ENCODE measurements around the gene KCNT2. TPM values are rescaled to one million over a fixed set of nuclear protein-coding genes. Genes with fewer than 3 reads are reported as not detected.

KCNT2 gene
- total and polyA plus RNA-seq, 2 experiments from 2014 or later = 0.14 to 0.32 TPM

DNA sequence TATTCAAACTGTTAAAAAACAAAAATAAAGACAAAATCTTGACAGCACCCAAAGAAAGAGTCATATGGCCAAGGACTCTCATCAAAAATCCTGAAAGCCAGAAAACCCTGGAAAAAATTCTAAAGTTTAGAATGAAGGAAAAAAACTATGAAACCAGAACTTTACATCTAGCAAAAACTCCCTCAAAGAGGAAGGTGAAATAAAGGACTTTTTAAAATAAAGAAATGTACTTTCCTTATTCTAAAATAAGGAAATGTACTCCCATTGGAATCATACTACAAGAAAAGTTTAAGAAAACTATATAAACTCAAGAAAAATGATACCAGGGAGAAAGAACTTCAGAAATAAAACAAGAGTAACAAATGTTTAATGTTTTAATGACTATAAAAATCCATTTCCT lies 206.3 kb downstream of the KCNT2 start:
- TF ChIP-seq EZH2 (IDR thresholded peaks at IDR 0.05; ENCODE audit: insufficient read depth, poor library complexity, severe bottlenecking) = no peak
- no peak for TF ChIP-seq EZH2phosphoT487 (IDR thresholded peaks at IDR 0.05; ENCODE audit: insufficient read depth, low read depth)
- no peak overlapping the region for H3K27ac ChIP-seq
- no peaks in the 10 kb centered on the region for H4K20me1 ChIP-seq (ENCODE audit: insufficient read depth)
- peaks cover 16% of the 10 kb centered on the region for H3K4me1 ChIP-seq (ENCODE audit: insufficient read depth)
- peaks cover 6% of the 10 kb centered on the region for H3F3A ChIP-seq (ENCODE audit: insufficient read depth)
- no peak overlapping the region for H3K4me3 ChIP-seq
- in situ Hi-C loops (cut with MboI) = no loop called here
- H2AFZ ChIP-seq = no peak overlapping the region
- no peaks in the 10 kb centered on the region for H3K27me3 ChIP-seq (replicated peaks; ENCODE audit: insufficient read depth)
- no peaks in the 10 kb centered on the region for H3K9me3 ChIP-seq (ENCODE audit: low read depth)
- no peaks in the 10 kb centered on the region; the same call in 1 of the 2 replicates for H3K9me2 ChIP-seq (ENCODE audit: insufficient read depth)
- no peak overlapping the region for H3K9ac ChIP-seq
- H3K79me2 ChIP-seq (ENCODE audit: insufficient read depth) = no peaks in the 10 kb centered on the region
- DNase-seq = no peak
- no peaks in the 10 kb centered on the region for H3K36me3 ChIP-seq (ENCODE audit: low read depth)
- H3K4me2 ChIP-seq (ENCODE audit: unreplicated experiment) = no peak overlapping the region

DNA sequence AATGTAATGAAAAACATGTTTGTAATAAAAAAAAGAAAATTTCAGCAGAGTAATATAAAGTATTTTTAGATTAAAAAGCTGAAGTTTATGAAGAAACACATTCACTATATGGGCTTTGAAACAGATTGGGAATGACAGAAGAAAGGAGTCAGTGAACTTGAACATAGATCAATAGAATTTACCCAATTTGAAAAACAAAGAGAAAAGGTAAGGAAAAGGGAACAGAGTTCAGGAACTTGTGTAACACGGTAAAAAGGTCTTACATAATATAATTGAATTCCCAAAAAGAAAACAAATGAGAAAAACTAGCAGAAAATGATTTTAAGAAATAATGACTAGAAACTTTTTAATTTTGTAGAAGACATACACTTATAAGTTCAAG lies 206.8 kb downstream of the KCNT2 start:
- Histone ChIP-seq H2AFZ (peak overlapping the region; percentile 2), H3K4me2 (ENCODE audit: unreplicated experiment) (no peak overlapping the region), H3K36me3 (ENCODE audit: low read depth) (no peaks in the 10 kb centered on the region), H3K9me2 (ENCODE audit: insufficient read depth) (no peaks in the 10 kb centered on the region; the same call in 1 of the 2 replicates), H3K9me3 (ENCODE audit: low read depth) (no peaks in the 10 kb centered on the region), H3K4me1 (ENCODE audit: insufficient read depth) (peaks cover 12% of the 10 kb centered on the region), H4K20me1 (ENCODE audit: insufficient read depth) (no peaks in the 10 kb centered on the region), H3K4me3 (no peak overlapping the region), H3K27ac (no peak overlapping the region), H3K27me3 (replicated peaks; ENCODE audit: insufficient read depth) (no peaks in the 10 kb centered on the region), H3F3A (ENCODE audit: insufficient read depth) (peaks cover 4% of the 10 kb centered on the region; the same call in 1 of the 2 replicates), H3K9ac (no peak overlapping the region), H3K79me2 (ENCODE audit: insufficient read depth) (no peaks in the 10 kb centered on the region)
- in situ Hi-C loops (cut with MboI) = no loop called here
- 47 to 50% methylated on average over 1 of the region's 1 CpG for WGBS, 2 experiments (ENCODE audit: low coverage in 1 of 2, low lambda C conversion rate in 2 of 2, missing lambda C conversion rate in 2 of 2)
- TF ChIP-seq EZH2phosphoT487 (IDR thresholded peaks at IDR 0.05; ENCODE audit: insufficient read depth, low read depth) = no peak
- no peak for TF ChIP-seq EZH2 (IDR thresholded peaks at IDR 0.05; ENCODE audit: insufficient read depth, poor library complexity, severe bottlenecking)
- DNase-seq = no peak

DNA sequence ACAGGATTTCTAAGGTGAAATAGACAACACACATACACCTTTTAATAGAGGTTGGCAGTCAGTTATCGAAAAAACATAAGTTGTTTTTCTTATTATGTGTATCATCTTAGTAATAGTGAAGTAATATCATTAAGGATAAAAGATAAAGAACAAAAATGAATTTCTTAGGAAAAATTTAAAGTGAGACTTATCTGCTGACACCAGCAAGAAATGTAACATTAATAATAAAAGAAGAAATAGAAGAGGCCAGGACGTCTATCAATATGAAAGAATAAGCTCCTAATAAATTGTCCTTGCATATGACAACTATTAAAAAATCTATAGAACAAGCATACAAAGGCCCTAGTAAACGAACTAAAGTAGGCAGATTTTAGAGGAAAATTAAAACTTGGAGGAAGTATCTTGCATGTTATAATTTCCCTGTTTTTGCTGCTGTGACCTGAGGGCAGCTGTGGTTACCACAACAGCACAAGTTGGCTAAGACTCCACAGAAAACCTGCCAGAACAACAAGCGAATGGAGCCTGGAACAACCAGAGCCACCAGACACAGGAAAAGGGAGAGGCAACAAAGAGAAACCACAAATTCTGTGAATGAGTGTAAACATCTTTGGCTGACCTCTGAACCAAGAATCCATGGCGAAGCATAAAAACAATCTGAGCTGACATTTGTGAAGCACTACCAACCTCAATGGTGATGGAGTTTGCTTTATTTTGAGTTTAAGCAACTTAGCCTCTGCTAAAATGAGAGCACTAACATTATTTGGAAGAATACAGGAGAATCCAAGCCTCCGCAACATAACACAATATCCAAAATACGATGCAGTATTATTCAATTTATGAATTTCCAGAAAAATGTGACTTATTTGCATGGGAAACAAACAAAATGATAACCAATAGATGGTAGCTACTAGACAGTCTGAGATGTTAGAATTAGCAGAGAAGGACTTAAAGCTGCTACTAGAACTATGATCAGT lies 207.5 kb downstream of the KCNT2 start:
- Histone ChIP-seq H3K79me2 (ENCODE audit: insufficient read depth) (no peaks in the 10 kb centered on the region), H3K36me3 (ENCODE audit: low read depth) (no peaks in the 10 kb centered on the region), H3K4me3 (no peak overlapping the region), H3K9me3 (ENCODE audit: low read depth) (no peaks in the 10 kb centered on the region), H3K4me1 (ENCODE audit: insufficient read depth) (peaks cover 12% of the 10 kb centered on the region), H3K4me2 (ENCODE audit: unreplicated experiment) (peak overlapping the region; percentile 44), H2AFZ (peak overlapping the region; percentile 2), H3K27ac (peak overlapping the region; percentile 45), H3K9me2 (ENCODE audit: insufficient read depth) (no peaks in the 10 kb centered on the region; the same call in 1 of the 2 replicates), H3K9ac (no peak overlapping the region), H4K20me1 (ENCODE audit: insufficient read depth) (no peaks in the 10 kb centered on the region), H3F3A (ENCODE audit: insufficient read depth) (peaks cover 4% of the 10 kb centered on the region; the same call in 1 of the 2 replicates), H3K27me3 (replicated peaks; ENCODE audit: insufficient read depth) (no peaks in the 10 kb centered on the region)
- 44 to 46% methylated on average over 7 of the region's 7 CpGs for WGBS, 2 experiments (ENCODE audit: low coverage in 1 of 2, low lambda C conversion rate in 2 of 2, missing lambda C conversion rate in 2 of 2)
- DNase-seq = peak; percentile 80
- TF ChIP-seq EZH2phosphoT487 (IDR thresholded peaks at IDR 0.05; ENCODE audit: insufficient read depth, low read depth) = 0 out of 2 replicates have a peak, but pooled peaks have one; percentile 51
- TF ChIP-seq EZH2 (IDR thresholded peaks at IDR 0.05; ENCODE audit: insufficient read depth, poor library complexity, severe bottlenecking) = no peak
- in situ Hi-C loops (cut with MboI) = no loop called here

DNA sequence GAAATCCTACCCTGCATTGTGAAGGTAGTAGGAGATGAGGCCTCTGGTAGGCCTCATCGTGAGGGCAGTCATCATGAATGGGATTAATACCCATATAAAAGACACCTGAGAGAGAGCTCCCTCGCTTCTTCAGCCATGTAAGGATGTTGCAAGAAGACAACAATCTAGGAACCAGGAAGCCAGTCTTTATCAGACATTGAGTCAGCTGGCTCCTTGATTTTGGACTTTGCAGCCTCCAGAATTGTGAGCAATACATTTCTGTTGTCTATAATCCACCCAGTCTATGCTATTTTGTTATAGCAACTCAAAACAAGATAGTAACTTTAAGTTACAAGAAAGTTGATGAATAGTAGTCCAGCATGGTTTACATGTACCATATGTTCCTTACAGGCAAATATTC lies 208.5 kb downstream of the KCNT2 start:
- Histone ChIP-seq H3K4me3 (no peak overlapping the region), H3K27ac (no peak overlapping the region), H3K79me2 (ENCODE audit: insufficient read depth) (no peaks in the 10 kb centered on the region), H3K36me3 (ENCODE audit: low read depth) (no peaks in the 10 kb centered on the region), H3K9ac (no peak overlapping the region), H3K4me1 (ENCODE audit: insufficient read depth) (peaks cover 12% of the 10 kb centered on the region), H3K4me2 (ENCODE audit: unreplicated experiment) (no peak overlapping the region), H3K9me2 (ENCODE audit: insufficient read depth) (no peaks in the 10 kb centered on the region; the same call in 1 of the 2 replicates), H3K27me3 (replicated peaks; ENCODE audit: insufficient read depth) (no peaks in the 10 kb centered on the region), H3K9me3 (ENCODE audit: low read depth) (no peaks in the 10 kb centered on the region), H4K20me1 (ENCODE audit: insufficient read depth) (no peaks in the 10 kb centered on the region), H2AFZ (no peak overlapping the region), H3F3A (ENCODE audit: insufficient read depth) (peaks cover 4% of the 10 kb centered on the region; the same call in 1 of the 2 replicates)
- WGBS, 2 experiments (ENCODE audit: low coverage in 1 of 2, low lambda C conversion rate in 2 of 2, missing lambda C conversion rate in 2 of 2) = 95 to 98% methylated on average over 2 of the region's 2 CpGs
- no peak for TF ChIP-seq EZH2 (IDR thresholded peaks at IDR 0.05; ENCODE audit: insufficient read depth, poor library complexity, severe bottlenecking)
- TF ChIP-seq EZH2phosphoT487 (IDR thresholded peaks at IDR 0.05; ENCODE audit: insufficient read depth, low read depth) = no peak
- in situ Hi-C loops (cut with MboI) = no loop called here
- DNase-seq = peak; percentile 2
